Measurements from ENCODE around the gene RBM17.

The RBM17 gene

GRCh38 chr10:6065835-6066234 is 23.0 kb upstream of the RBM17 start:
- no peak for DNase-seq (ENCODE audit: low read depth)
- TF ChIP-seq CTCF (conservative IDR thresholded peaks at IDR 0.05; ENCODE audit: low read depth, low read length): no peak
- H3K4me3 ChIP-seq (ENCODE audit: low read length): no peak overlapping the region

DNA sequence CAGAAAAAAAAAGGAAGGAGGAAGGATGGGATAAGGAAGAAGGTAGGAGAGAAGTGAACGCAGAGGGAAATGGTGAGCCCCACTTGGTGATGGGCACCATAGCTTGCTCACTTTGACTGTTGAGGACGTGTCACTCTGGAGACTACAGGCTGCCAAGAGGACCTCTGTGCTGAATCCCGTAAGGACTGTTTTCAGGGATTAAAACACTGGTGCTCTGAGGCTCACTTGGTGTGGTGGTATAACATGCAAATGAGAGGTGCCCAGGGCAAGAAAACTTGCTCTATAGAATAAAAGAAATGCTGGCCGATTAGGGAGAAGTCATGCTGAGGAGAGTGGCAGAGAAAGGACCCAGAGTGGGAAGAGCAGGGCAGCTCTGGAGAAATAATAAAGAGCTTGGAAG is 21.4 kb upstream of the RBM17 start:
- DNase-seq (ENCODE audit: low read depth): no peak
- no peak for TF ChIP-seq CTCF (conservative IDR thresholded peaks at IDR 0.05; ENCODE audit: low read depth, low read length)
- no peak overlapping the region for H3K4me3 ChIP-seq (ENCODE audit: low read length)

GRCh38 chr10:6068006-6068405 is 20.8 kb upstream of the RBM17 start:
- DNase-seq (ENCODE audit: low read depth): no peak
- no peak overlapping the region for H3K4me3 ChIP-seq (ENCODE audit: low read length)

GRCh38 chr10:6068422-6068821 is 20.4 kb upstream of the RBM17 start:
- no peak overlapping the region for H3K4me3 ChIP-seq (ENCODE audit: low read length)
- TF ChIP-seq CTCF (conservative IDR thresholded peaks at IDR 0.05; ENCODE audit: low read depth, low read length): no peak
- DNase-seq (ENCODE audit: low read depth): no peak

More at GRCh38 chr10:6068006-6068405, 20.8 kb upstream of the RBM17 start:
- no peak for TF ChIP-seq CTCF (conservative IDR thresholded peaks at IDR 0.05; ENCODE audit: low read depth, low read length)

GRCh38 chr10:6069081-6069931 is 19.5 kb upstream of the RBM17 start:
- no peak for DNase-seq (ENCODE audit: low read depth)
- H3K4me3 ChIP-seq (ENCODE audit: low read length): no peak overlapping the region
- TF ChIP-seq CTCF (conservative IDR thresholded peaks at IDR 0.05; ENCODE audit: low read depth, low read length): no peak

DNA sequence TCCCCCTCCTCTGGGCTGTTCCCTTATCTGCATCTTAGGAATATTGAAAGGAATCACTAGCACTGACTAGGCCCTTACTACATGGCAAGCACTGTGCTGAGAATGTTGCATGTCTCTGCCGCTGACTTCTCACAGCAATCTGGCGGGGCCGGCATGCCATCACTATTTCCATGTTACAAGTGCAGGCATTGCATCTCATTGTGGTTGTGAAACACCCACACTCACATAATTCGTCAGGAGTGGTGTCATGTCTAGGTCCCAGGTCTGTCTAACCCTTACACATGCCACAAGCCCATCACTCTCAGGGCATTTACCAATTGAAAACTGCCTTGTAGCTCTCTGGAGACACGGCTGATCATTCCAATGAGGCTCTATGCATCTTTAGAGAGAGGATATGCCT is 18.2 kb upstream of the RBM17 start:
- TF ChIP-seq CTCF (conservative IDR thresholded peaks at IDR 0.05; ENCODE audit: low read depth, low read length): no peak
- no peak for DNase-seq (ENCODE audit: low read depth)
- H3K4me3 ChIP-seq (ENCODE audit: low read length): no peak overlapping the region

Data from retinal pigment epithelial cell (primary cell).